Measurements from ENCODE around the gene ANKH.

DNA sequence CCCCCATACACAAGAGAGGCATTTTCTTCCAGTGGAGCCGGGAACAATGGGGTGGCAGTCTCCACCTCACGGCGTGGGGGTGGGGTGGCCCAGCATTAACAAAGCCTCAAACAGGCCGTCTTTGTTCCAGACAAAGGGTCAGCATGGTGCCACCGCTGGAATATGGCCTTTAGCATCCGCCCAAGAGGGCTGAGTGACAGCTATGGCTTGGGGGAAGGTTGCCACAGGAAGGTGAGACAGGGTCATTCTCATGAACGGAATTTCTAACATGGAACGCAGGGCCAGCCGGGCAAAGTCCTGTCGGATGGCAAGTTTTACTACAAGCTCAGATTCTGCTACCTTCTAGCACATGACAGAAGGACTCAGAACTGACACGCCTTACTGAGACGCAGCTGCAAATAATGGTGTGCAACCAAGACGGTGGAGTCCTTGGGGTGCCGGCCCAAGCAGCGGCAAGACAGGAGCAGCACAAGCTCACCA is 143.1 kb downstream of the ANKH start:
- TF ChIP-seq EZH2 (IDR thresholded peaks at IDR 0.05; ENCODE audit: borderline replicate concordance, low read depth, low read length, severe bottlenecking), result no peak
- TF ChIP-seq, protein P1, sequence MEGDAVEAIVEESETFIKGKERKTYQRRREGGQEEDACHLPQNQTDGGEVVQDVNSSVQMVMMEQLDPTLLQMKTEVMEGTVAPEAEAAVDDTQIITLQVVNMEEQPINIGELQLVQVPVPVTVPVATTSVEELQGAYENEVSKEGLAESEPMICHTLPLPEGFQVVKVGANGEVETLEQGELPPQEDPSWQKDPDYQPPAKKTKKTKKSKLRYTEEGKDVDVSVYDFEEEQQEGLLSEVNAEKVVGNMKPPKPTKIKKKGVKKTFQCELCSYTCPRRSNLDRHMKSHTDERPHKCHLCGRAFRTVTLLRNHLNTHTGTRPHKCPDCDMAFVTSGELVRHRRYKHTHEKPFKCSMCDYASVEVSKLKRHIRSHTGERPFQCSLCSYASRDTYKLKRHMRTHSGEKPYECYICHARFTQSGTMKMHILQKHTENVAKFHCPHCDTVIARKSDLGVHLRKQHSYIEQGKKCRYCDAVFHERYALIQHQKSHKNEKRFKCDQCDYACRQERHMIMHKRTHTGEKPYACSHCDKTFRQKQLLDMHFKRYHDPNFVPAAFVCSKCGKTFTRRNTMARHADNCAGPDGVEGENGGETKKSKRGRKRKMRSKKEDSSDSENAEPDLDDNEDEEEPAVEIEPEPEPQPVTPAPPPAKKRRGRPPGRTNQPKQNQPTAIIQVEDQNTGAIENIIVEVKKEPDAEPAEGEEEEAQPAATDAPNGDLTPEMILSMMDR (IDR thresholded peaks at IDR 0.05; ENCODE audit: borderline replicate concordance, extremely low read depth, low read length, poor library complexity, severe bottlenecking), result no peak

All from DND-41 (cell line).